Large intestine (tissue), 12 donors: Measurements from ENCODE around the gene RFX6. TPM values are rescaled to one million over a fixed set of nuclear protein-coding genes. Genes with fewer than 3 reads are reported as not detected.
"Not testable (repeated sequence)": the region's sequence is repeated elsewhere in the genome, so short reads cannot be mapped to it uniquely, and the experiment has no call there.

Experiments used
- DNase-seq, 2 donors: peaks; one replicate each; pipeline versions ENCODE4 v3.0.0 to v3.0.0-alpha.2; 2013
- H3K27ac ChIP-seq: one replicate; pipeline ENCODE4 v1.5.1; 2013; ENCODE audit warnings: low read length
- H3K27me3 ChIP-seq: 2 replicates; pipeline ENCODE4 v1.6.1; 2013; ENCODE audit warnings: low read length; ENCODE audit not compliant: control insufficient read depth, insufficient read depth
- H3K36me3 ChIP-seq: 2 replicates; pipeline ENCODE4 v1.6.1; 2013; ENCODE audit warnings: low read length; ENCODE audit not compliant: control insufficient read depth, insufficient read depth
- H3K4me1 ChIP-seq: one replicate; pipeline ENCODE4 v1.6.1; 2013; ENCODE audit warnings: low read length; ENCODE audit not compliant: control insufficient read depth, insufficient read depth
- H3K4me3 ChIP-seq: one replicate; pipeline ENCODE4 v1.5.1; 2013; ENCODE audit warnings: low read length
- H3K9me3 ChIP-seq: one replicate; pipeline ENCODE4 v1.6.1; 2013; ENCODE audit warnings: mild to moderate bottlenecking, low read depth, low read length, moderate library complexity; ENCODE audit not compliant: control insufficient read depth
- WGBS: methylation state at CpG from one replicate; pipeline ENCODE4 v1.1.5; 2013; ENCODE audit warnings: low lambda C conversion rate; ENCODE audit not compliant: insufficient coverage; 5-methylcytosine and 5-hydroxymethylcytosine counted together
- long read RNA-seq, 11 donors: transcript quantifications; one replicate each; lab custom pipeline, GENCODE V29; 2026
- polyA plus RNA-seq: library from polyadenylated mRNA; unstranded; fragments of 120-200 nt; gene quantifications from one replicate; pipeline ENCODE4 v1.2.1, GENCODE V29; 2013

Gene RFX6
- 8.6 TPM for polyA plus RNA-seq
- long read RNA-seq, donor 1, result 0 reads
- long read RNA-seq, donor 2, partial matches to known transcripts, result 0 of 1 reads
- long read RNA-seq, donor 2, other reads (novel, unspliced or antisense), result 0 of 1 reads
- long read RNA-seq, donor 3, result 0 reads
- long read RNA-seq, donor 4, result 0 reads
- long read RNA-seq, donor 5, result 0 reads
- long read RNA-seq, donor 6, partial matches to known transcripts, result 0 of 2 reads
- long read RNA-seq, donor 6, other reads (novel, unspliced or antisense), result 0 of 2 reads
- long read RNA-seq, donor 7, result 0 reads
- long read RNA-seq, donor 8, result 0 reads
- long read RNA-seq, donor 9, result 0 reads
- long read RNA-seq, donor 10, partial matches to known transcripts, result 0 of 1 reads
- long read RNA-seq, donor 10, other reads (novel, unspliced or antisense), result 0 of 1 reads
- long read RNA-seq, donor 11, result 0 reads

- H3K27me3 ChIP-seq, result peaks cover 27% of the 10 kb centered on the region
- DNase-seq, result peak in 1 of 2 donors; percentile 54
- H3K36me3 ChIP-seq, result no peaks in the 10 kb centered on the region
- H3K4me3 ChIP-seq, result peak within 1 kb of the TSS; percentile 52
- no peak within 1 kb of the TSS for H3K27ac ChIP-seq
- no peaks in the 10 kb centered on the region for H3K9me3 ChIP-seq
- no CpG with 5 or more reads among the region's 73 CpGs for WGBS
- no peaks in the 10 kb centered on the region for H3K4me1 ChIP-seq
Observed at GRCh38 chr6:116876635-116877611, at the start of gene RFX6. RFX6 (plus strand) TSS chr6:116877242; CDS start chr6:116877276, 34 bp downstream.

GRCh38 chr6:116827561-116828240, 49.3 kb upstream of the RFX6 start:
- 60% methylated on average over 2 of the region's 2 CpGs for WGBS
- no peaks in the 10 kb centered on the region for H3K36me3 ChIP-seq
- no peak for DNase-seq

GRCh38 chr6:116828983-116829382, 48.1 kb upstream of the RFX6 start, which contains the start of gene GPRC6A:
GPRC6A (minus strand) TSS chr6:116829083; CDS start chr6:116829013, 70 bp downstream.
- DNase-seq, result no peak
- WGBS, result no CpG with 5 or more reads among the region's 2 CpGs
- Histone ChIP-seq H3K9me3 (no peaks in the 10 kb centered on the region), H3K27me3 (no peaks in the 10 kb centered on the region), H3K27ac (no peak within 1 kb of the TSS), H3K4me1 (no peaks in the 10 kb centered on the region), H3K36me3 (no peaks in the 10 kb centered on the region), H3K4me3 (no peak within 1 kb of the TSS)

More at GRCh38 chr6:116827561-116828240, 49.3 kb upstream of the RFX6 start:
- no peak overlapping the region for H3K4me3 ChIP-seq
- no peak overlapping the region for H3K27ac ChIP-seq
- no peaks in the 10 kb centered on the region for H3K9me3 ChIP-seq
- no peaks in the 10 kb centered on the region for H3K4me1 ChIP-seq
- no peaks in the 10 kb centered on the region for H3K27me3 ChIP-seq

- no CpG with 5 or more reads among the region's 2 CpGs for WGBS
- not testable (repeated sequence) for H3K27me3 ChIP-seq, H3K4me3 ChIP-seq, H3K36me3 ChIP-seq, DNase-seq, H3K4me1 ChIP-seq, H3K9me3 ChIP-seq, H3K27ac ChIP-seq
Observed at GRCh38 chr6:116834526-116834925, 42.5 kb upstream of the RFX6 start.

- no CpG with 5 or more reads among the region's 5 CpGs for WGBS
- H3K27ac ChIP-seq, result no peak overlapping the region
Observed at GRCh38 chr6:116836606-116837342, 40.3 kb upstream of the RFX6 start.

GRCh38 chr6:116840091-116840490, 37.0 kb upstream of the RFX6 start:
- no peaks in the 10 kb centered on the region for H3K36me3 ChIP-seq
- no peak overlapping the region for H3K4me3 ChIP-seq
- no CpG with 5 or more reads among the region's 2 CpGs for WGBS
- H3K27me3 ChIP-seq, result no peaks in the 10 kb centered on the region
- no peak for DNase-seq
- H3K27ac ChIP-seq, result no peak overlapping the region
- H3K4me1 ChIP-seq, result no peaks in the 10 kb centered on the region
- no peaks in the 10 kb centered on the region for H3K9me3 ChIP-seq

More at GRCh38 chr6:116836606-116837342, 40.3 kb upstream of the RFX6 start:
- DNase-seq, result no peak
- Histone ChIP-seq H3K9me3 (no peaks in the 10 kb centered on the region), H3K36me3 (no peaks in the 10 kb centered on the region), H3K27me3 (no peaks in the 10 kb centered on the region), H3K4me1 (no peaks in the 10 kb centered on the region), H3K4me3 (no peak overlapping the region)

- Histone ChIP-seq H3K27me3 (no peaks in the 10 kb centered on the region), H3K27ac (no peak overlapping the region), H3K4me1 (no peaks in the 10 kb centered on the region), H3K9me3 (no peaks in the 10 kb centered on the region), H3K36me3 (no peaks in the 10 kb centered on the region), H3K4me3 (no peak overlapping the region)
- no peak for DNase-seq
- 13% methylated on average over 1 of the region's 1 CpG for WGBS
Observed at GRCh38 chr6:116842459-116842858, 34.6 kb upstream of the RFX6 start.

GRCh38 chr6:116847227-116847626, 29.8 kb upstream of the RFX6 start:
- peak; percentile 10 to 26 for DNase-seq
- Histone ChIP-seq H3K4me1 (no peaks in the 10 kb centered on the region), H3K36me3 (no peaks in the 10 kb centered on the region), H3K4me3 (no peak overlapping the region), H3K27me3 (no peaks in the 10 kb centered on the region), H3K9me3 (no peaks in the 10 kb centered on the region), H3K27ac (no peak overlapping the region)
- 0% methylated on average over 1 of the region's 1 CpG for WGBS

- DNase-seq, result no peak
- Histone ChIP-seq H3K4me1 (no peaks in the 10 kb centered on the region), H3K27me3 (no peaks in the 10 kb centered on the region), H3K9me3 (peaks cover 5% of the 10 kb centered on the region), H3K27ac (no peak overlapping the region), H3K4me3 (no peak overlapping the region), H3K36me3 (no peaks in the 10 kb centered on the region)
Observed at GRCh38 chr6:116858060-116858459, 19.0 kb upstream of the RFX6 start.
